K562 (cell line): ENCODE data around the gene DMRT2. TPM values are rescaled to one million over a fixed set of nuclear protein-coding genes. Genes with fewer than 3 reads are reported as not detected.

Source experiments
- DACH1 ChIP-seq: fragments of 450-650 bp; IDR thresholded peaks from 2 replicates; pipeline ENCODE4 v1.6.1; 2018; ENCODE audit not compliant: partially characterized antibody
- HMGXB4 ChIP-seq: sonication (generic); formaldehyde crosslinking; IDR thresholded peaks from 2 replicates; pipeline ENCODE4 v1.8.1; 2023; ENCODE audit warnings: mild to moderate bottlenecking, missing genetic modification reagents
- NFATC3 ChIP-seq: fragments of 450-650 bp; IDR thresholded peaks from 2 replicates; pipeline ENCODE4 v1.6.1; 2017; ENCODE audit warnings: mild to moderate bottlenecking
- NKRF ChIP-seq: fragments of 450-650 bp; IDR thresholded peaks from 2 replicates; pipeline ENCODE4 v1.6.1; 2016; ENCODE audit warnings: borderline replicate concordance
- TAF9B ChIP-seq: fragments of 450-650 bp; IDR thresholded peaks from 2 replicates; pipeline ENCODE4 v1.6.1; 2018; ENCODE audit warnings: mild to moderate bottlenecking; ENCODE audit not compliant: partially characterized antibody
- TAL1 ChIP-seq: fragments of 450-650 bp; IDR thresholded peaks from 2 replicates; pipeline ENCODE4 v1.6.1; 2016; ENCODE audit warnings: mild to moderate bottlenecking
- TRIM28 ChIP-seq: fragments of 450-650 bp; IDR thresholded peaks from 2 replicates; pipeline ENCODE4 v1.6.1; 2017
- ZNF239 ChIP-seq: fragments of 250-450 bp; sonication (Bioruptor Pico); IDR thresholded peaks from 2 replicates; pipeline ENCODE4 v1.4.0; 2020; ENCODE audit warnings: mild to moderate bottlenecking
- ZNF586 ChIP-seq: fragments of 450-650 bp; formaldehyde crosslinking; conservative IDR thresholded peaks from 2 replicates; pipeline ENCODE4 v1.4.0; 2020; ENCODE audit warnings: mild to moderate bottlenecking, moderate library complexity
- polyA plus RNA-seq, 8 experiments: library from polyadenylated mRNA; depleted of rRNA in 4 of 8; stranded (reverse) in 5 of 8; unstranded in 3 of 8; fragments of >200 nt; fragmentation: Nextera tagmentation in 2 of 8; fragmentation: Illumina TruSeq in 1 of 8; extraction: Ambion mirVana in 2 of 8; extraction: Trizol in 1 of 8; gene quantifications; 2 replicates each; pipeline versions ENCODE4 v1.2.1 to v1.2.3, GENCODE V29; 2011 to 2014; ENCODE audit warnings: inconsistent platforms in 1 of 8, missing spikeins in 1 of 8
- total RNA-seq, 7 experiments: library from RNA; depleted of rRNA in 6 of 7; stranded (reverse); fragments of >200 nt in 6 of 7; fragmentation: Illumina TruSeq in 2 of 7; extraction: Trizol in 2 of 7; gene quantifications; 2 replicates each; pipeline versions ENCODE4 v1.2.1 to v1.2.3, GENCODE V29; 2011 to 2021; ENCODE audit warnings: low replicate concordance in 1 of 7

The DMRT2 gene
- total and polyA plus RNA-seq, 9 of the 15 experiments (the other 6 are each of a cell fraction or from before 2014, with no cell fraction given), result not detected

DNA sequence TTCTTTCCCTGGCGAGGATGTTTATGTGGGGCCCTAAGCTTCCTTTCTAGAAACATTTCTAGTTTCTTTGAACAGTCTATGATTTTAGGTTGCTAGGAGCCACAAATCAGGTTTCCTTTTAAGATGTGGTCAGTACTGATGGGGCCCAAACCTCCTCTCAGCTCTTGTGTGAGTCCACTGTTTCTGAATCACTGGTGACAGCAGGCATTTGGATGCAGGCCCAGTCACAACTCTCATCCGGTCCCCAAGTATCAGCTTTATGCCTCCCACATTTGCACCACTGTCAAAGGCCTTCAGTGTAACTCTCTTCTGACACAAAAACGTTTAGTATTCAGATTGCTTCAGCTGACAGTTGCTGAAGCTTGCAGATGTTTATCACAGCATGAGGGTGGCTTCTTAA is 7.8 kb downstream of the DMRT2 start (continued):
- no peak for TF ChIP-seq DACH1
- TF ChIP-seq TAF9B, result no peak
- TF ChIP-seq TRIM28, result no peak
- no peak for TF ChIP-seq NKRF
- TF ChIP-seq NFATC3, result no peak
- TF ChIP-seq ZNF239 (CRISPR knock-in tag), result no peak
- TF ChIP-seq ZNF586 (CRISPR knock-in tag), result no peak
- no peak for TF ChIP-seq TAL1
- TF ChIP-seq HMGXB4 (CRISPR knock-in tag), result no peak
- TF ChIP-seq, all 486 proteins: peak for 0
